A204.1 (cell line): ENCODE results near the gene BACE1.

ENCODE experiments used
- FAIRE-seq: peaks from 2 replicates; lab custom pipeline; 2012; peaks lifted over from hg19 to GRCh38; lab: Jason Lieb, UNC

BACE1 gene

GRCh38 chr11:117305145-117305544 is 10.9 kb downstream of the BACE1 start:
- FAIRE-seq, result no peak

- FAIRE-seq, result no peak
Observed at GRCh38 chr11:117303646-117304315, 12.3 kb downstream of the BACE1 start.

- FAIRE-seq, result no peak
Observed at GRCh38 chr11:117303101-117303500, 13.0 kb downstream of the BACE1 start.

GRCh38 chr11:117302228-117302627 is 13.8 kb downstream of the BACE1 start:
- FAIRE-seq, result no peak

GRCh38 chr11:117300773-117301172 is 15.3 kb downstream of the BACE1 start:
- no peak for FAIRE-seq

- no peak for FAIRE-seq
Observed at GRCh38 chr11:117300283-117300663, 15.8 kb downstream of the BACE1 start.

GRCh38 chr11:117299351-117300282 is 16.4 kb downstream of the BACE1 start:
- no peak for FAIRE-seq

- FAIRE-seq, result no peak
Observed at GRCh38 chr11:117298195-117298594, 17.9 kb downstream of the BACE1 start.

- no peak for FAIRE-seq
Observed at GRCh38 chr11:117296881-117297280, 19.2 kb downstream of the BACE1 start.

GRCh38 chr11:117295438-117296137 is 20.5 kb downstream of the BACE1 start:
- FAIRE-seq, result no peak

- no peak for FAIRE-seq
Observed at GRCh38 chr11:117292616-117293015, 23.4 kb downstream of the BACE1 start.

GRCh38 chr11:117290809-117291396 is 25.2 kb downstream of the BACE1 start, which contains the start of gene BACE1-AS:
BACE1-AS (plus strand) TSS chr11:117291346.
- FAIRE-seq, result no peak

GRCh38 chr11:117289795-117290194 is 26.3 kb downstream of the BACE1 start:
- no peak for FAIRE-seq

GRCh38 chr11:117287668-117288067 is 28.4 kb downstream of the BACE1 start:
- FAIRE-seq, result no peak

- no peak for FAIRE-seq
Observed at GRCh38 chr11:117286588-117286987, 29.5 kb downstream of the BACE1 start.

- no peak for FAIRE-seq
Observed at GRCh38 chr11:117284053-117284452, 32.0 kb downstream of the BACE1 start.

GRCh38 chr11:117282956-117283355 is 33.1 kb downstream of the BACE1 start:
- no peak for FAIRE-seq

- FAIRE-seq, result no peak
Observed at GRCh38 chr11:117281869-117282268, 34.2 kb downstream of the BACE1 start.

- FAIRE-seq, result no peak
Observed at GRCh38 chr11:117281159-117281558, 34.9 kb downstream of the BACE1 start.

- no peak for FAIRE-seq
Observed at GRCh38 chr11:117279711-117280376, 36.2 kb downstream of the BACE1 start.

GRCh38 chr11:117278347-117278746 is 37.7 kb downstream of the BACE1 start:
- FAIRE-seq, result no peak
